Transverse colon (tissue), 4 donors: ENCODE data around the gene DNER. TPM values are rescaled to one million over a fixed set of nuclear protein-coding genes. Genes with fewer than 3 reads are reported as not detected.

Experiments used
- DNase-seq: peaks from one replicate; pipeline ENCODE4 v3.0.0-alpha.2; 2019
- H3K27ac ChIP-seq, 4 donors: fragments of 200-600 bp; sonication (generic); 2 replicates each; pipeline ENCODE4 v1.5.1; 2016 to 2018; ENCODE audit warnings: inconsistent platforms in 4 of 4
- H3K27me3 ChIP-seq: fragments of 200-600 bp; sonication (generic); 2 replicates; pipeline ENCODE4 v1.5.1; 2017; ENCODE audit warnings: inconsistent platforms
- H3K36me3 ChIP-seq, 4 donors: fragments of 200-600 bp; sonication (generic); 2 replicates each; pipeline ENCODE4 v1.5.1; 2017 to 2019; ENCODE audit warnings: inconsistent platforms in 4 of 4
- H3K4me1 ChIP-seq, 4 donors: fragments of 200-600 bp; sonication (generic); 2 replicates each; pipeline ENCODE4 v1.5.1; 2017 to 2020; ENCODE audit warnings: inconsistent platforms in 4 of 4
- H3K4me3 ChIP-seq, 4 donors: fragments of 200-600 bp; sonication (generic); 1 replicate in 1 of 4; 2 replicates in 3 of 4; pipeline versions ENCODE4 v1.5.1 to v1.6.1; 2017 to 2019; ENCODE audit warnings: inconsistent platforms in 4 of 4
- H3K9me3 ChIP-seq, 2 donors: fragments of 200-600 bp; sonication (generic); 2 replicates each; pipeline ENCODE4 v1.5.1; 2017 to 2019; ENCODE audit warnings: inconsistent platforms in 2 of 2
- CTCF ChIP-seq, 5 experiments: fragments of 200-600 bp in 3 of 5; fragments of 450-650 bp in 2 of 5; sonication (generic) in 3 of 5; IDR thresholded peaks; 1 replicate in 2 of 5; 2 replicates in 3 of 5; pipeline ENCODE4 v1.5.1; 2016 to 2017; ENCODE audit warnings: antibody characterized with exemption in 5 of 5, inconsistent platforms in 3 of 5, mild to moderate bottlenecking in 2 of 5, moderate library complexity in 1 of 5
- EP300 ChIP-seq: sonication (generic); formaldehyde crosslinking; IDR thresholded peaks from one replicate; pipeline ENCODE4 v1.6.1; 2017; ENCODE audit warnings: antibody characterized with exemption, low read depth
- POLR2A ChIP-seq: fragments of 450-650 bp; IDR thresholded peaks from one replicate; pipeline ENCODE4 v1.6.1; 2016; ENCODE audit warnings: antibody characterized with exemption, mild to moderate bottlenecking, moderate library complexity
- POLR2AphosphoS5 ChIP-seq, 3 donors: sonication (generic); formaldehyde crosslinking; IDR thresholded peaks; one replicate each; pipeline ENCODE4 v1.6.1; 2016; ENCODE audit warnings: antibody characterized with exemption in 3 of 3
- WGBS, 2 donors: methylation state at CpG; one replicate each; pipeline ENCODE4 v1.1.5; 2018; ENCODE audit warnings: low coverage in 1 of 2; 5-methylcytosine and 5-hydroxymethylcytosine counted together
- in situ Hi-C, 4 donors: fragments of 200-750 bp; cut with MboI; loops; one replicate each; pipeline versions ENCODE4 v1.15.0 to v1.15.1; 2017; ENCODE audit warnings: low sequenced_read_pairs in 3 of 4, low pct_ligation_motif_present in 1 of 4, low pct_unique_long_range_greater_than_20kb in 1 of 4
- intact Hi-C: fragments of 100-400 bp; cut with DNase I; formaldehyde crosslinking; loops from one replicate; pipeline ENCODE4 v1.15.1; 2023; ENCODE audit warnings: low total_unique reads
- total RNA-seq, 4 donors: library from RNA; depleted of rRNA; stranded (reverse); fragments of >200 nt; gene quantifications; one replicate each; pipeline ENCODE4 v1.1.0, GENCODE V29; 2016

DNER gene
- total RNA-seq, 4 donors from 2014 or later = 1.9 to 4.9 (median 2.5) TPM

GRCh38 chr2:229661478-229661877, 52.9 kb downstream of the DNER start:
- no peaks in the 10 kb centered on the region for H3K9me3 ChIP-seq
- H3K4me3 ChIP-seq = no peak overlapping the region
- in situ Hi-C loops (no loop called here), intact Hi-C loops (loop anchor here (1.0 kb wide), 1 partner anchor 28 kb away; no protein-coding TSS in a partner anchor)
- H3K4me1 ChIP-seq = no peaks in the 10 kb centered on the region
- no peaks in the 10 kb centered on the region for H3K36me3 ChIP-seq
- WGBS, 2 donors = 89% methylated on average over 3 of the region's 3 CpGs
- no peak for DNase-seq
- TF ChIP-seq POLR2A (no peak), EP300 (no peak)
- no peak overlapping the region for H3K27ac ChIP-seq
- no peaks in the 10 kb centered on the region for H3K27me3 ChIP-seq

GRCh38 chr2:229660951-229661350, 53.4 kb downstream of the DNER start:
- intact Hi-C loops (loop anchor here (1.0 kb wide), 1 partner anchor 28 kb away; no protein-coding TSS in a partner anchor), in situ Hi-C loops (no loop called here)
- TF ChIP-seq CTCF (IDR thresholded peaks at IDR 0.05) = no peak
- Histone ChIP-seq H3K36me3 (no peaks in the 10 kb centered on the region), H3K27me3 (no peaks in the 10 kb centered on the region), H3K4me3 (no peak overlapping the region), H3K27ac (no peak overlapping the region), H3K9me3 (no peaks in the 10 kb centered on the region), H3K4me1 (no peaks in the 10 kb centered on the region)
- no peak for DNase-seq

- Histone ChIP-seq H3K27me3 (no peaks in the 10 kb centered on the region), H3K9me3 (no peaks in the 10 kb centered on the region), H3K4me1 (no peaks in the 10 kb centered on the region), H3K36me3 (no peaks in the 10 kb centered on the region), H3K4me3 (no peak overlapping the region), H3K27ac (no peak overlapping the region)
- TF ChIP-seq CTCF (IDR thresholded peaks at IDR 0.05) (no peak), EP300 (no peak), POLR2AphosphoS5 (IDR thresholded peaks at IDR 0.05) (no peak), POLR2A (no peak)
- in situ Hi-C loops (no loop called here), intact Hi-C loops (no loop called here)
- no peak for DNase-seq
Observed at GRCh38 chr2:229660391-229660790, 54.0 kb downstream of the DNER start.

- H3K27ac ChIP-seq = no peak overlapping the region
- no peaks in the 10 kb centered on the region for H3K36me3 ChIP-seq
- intact Hi-C loops (no loop called here), in situ Hi-C loops (no loop called here)
- WGBS, 2 donors = 71 to 77% methylated on average over 2 to 4 of the region's 4 CpGs
- TF ChIP-seq CTCF (IDR thresholded peaks at IDR 0.05) (no peak), EP300 (no peak), POLR2AphosphoS5 (IDR thresholded peaks at IDR 0.05) (no peak), POLR2A (no peak)
- DNase-seq = no peak
- H3K9me3 ChIP-seq = no peaks in the 10 kb centered on the region
- H3K4me3 ChIP-seq = no peak overlapping the region
- H3K27me3 ChIP-seq = no peaks in the 10 kb centered on the region
- no peaks in the 10 kb centered on the region for H3K4me1 ChIP-seq
Observed at GRCh38 chr2:229658004-229658403, 56.4 kb downstream of the DNER start.

- 79 to 100% methylated on average over 1 to 3 of the region's 3 CpGs for WGBS, 2 donors
- no peak for DNase-seq
- Histone ChIP-seq H3K4me3 (no peak overlapping the region), H3K27ac (no peak overlapping the region), H3K9me3 (no peaks in the 10 kb centered on the region), H3K27me3 (no peaks in the 10 kb centered on the region), H3K36me3 (no peaks in the 10 kb centered on the region), H3K4me1 (no peaks in the 10 kb centered on the region)
- TF ChIP-seq CTCF (IDR thresholded peaks at IDR 0.05) (no peak), EP300 (no peak), POLR2AphosphoS5 (IDR thresholded peaks at IDR 0.05) (no peak), POLR2A (no peak)
- in situ Hi-C loops = no loop called here
- intact Hi-C loops = no loop called here
Observed at GRCh38 chr2:229654437-229654836, 59.9 kb downstream of the DNER start.
